GM21423 (cell line): ENCODE results near the gene GABRG3.

Experiments
- ATAC-seq: cut with Tn5 transposase; IDR thresholded peaks from one replicate; pipeline ENCODE4 v1.9.1; 2021; ENCODE audit warnings: mild to moderate bottlenecking, moderate library complexity; ENCODE audit not compliant: unreplicated experiment

Gene GABRG3

DNA sequence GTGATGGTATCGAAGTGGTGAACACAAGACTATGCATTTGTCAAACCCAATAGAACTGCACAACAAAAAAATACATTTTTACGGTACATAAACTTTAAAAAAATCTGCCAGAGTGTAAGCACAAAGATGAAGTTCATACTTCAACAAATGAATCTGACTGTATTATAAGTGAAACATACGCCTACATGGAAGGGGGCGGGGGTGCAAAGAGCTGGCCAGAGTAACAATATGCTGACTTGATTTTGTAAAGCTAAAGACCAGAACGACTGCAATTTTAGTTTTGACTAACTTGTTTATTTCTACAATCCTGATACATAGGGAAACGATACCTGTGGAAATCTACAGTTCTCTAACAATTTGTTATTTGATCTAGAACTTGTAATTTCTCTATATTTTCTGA, 426.0 kb downstream of the GABRG3 start:
- no peak for ATAC-seq

DNA sequence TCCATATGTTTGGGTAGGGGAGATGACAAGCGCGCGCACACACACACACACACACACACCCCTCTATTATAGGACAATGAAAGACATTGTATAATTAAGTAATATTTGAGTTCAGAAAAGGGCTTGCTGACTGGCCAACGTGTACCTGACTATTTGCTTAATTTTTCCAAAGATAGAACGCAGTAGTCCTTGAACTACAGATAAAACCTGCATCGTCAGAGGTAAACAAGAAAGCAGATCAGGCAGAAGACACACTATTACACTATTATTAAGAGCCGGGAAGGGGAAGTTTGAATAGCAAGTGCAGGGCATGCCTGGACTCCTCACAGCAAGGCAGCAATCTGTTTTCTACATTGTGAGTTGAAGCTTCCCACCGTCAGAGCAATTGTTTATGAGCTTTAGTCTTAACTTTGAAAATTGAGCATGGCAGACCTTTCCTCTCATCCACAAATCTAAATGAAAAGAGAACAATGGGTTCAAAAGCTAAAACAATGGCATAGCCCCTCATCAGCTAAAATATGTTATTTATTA, 427.7 kb downstream of the GABRG3 start:
- ATAC-seq: no peak

DNA sequence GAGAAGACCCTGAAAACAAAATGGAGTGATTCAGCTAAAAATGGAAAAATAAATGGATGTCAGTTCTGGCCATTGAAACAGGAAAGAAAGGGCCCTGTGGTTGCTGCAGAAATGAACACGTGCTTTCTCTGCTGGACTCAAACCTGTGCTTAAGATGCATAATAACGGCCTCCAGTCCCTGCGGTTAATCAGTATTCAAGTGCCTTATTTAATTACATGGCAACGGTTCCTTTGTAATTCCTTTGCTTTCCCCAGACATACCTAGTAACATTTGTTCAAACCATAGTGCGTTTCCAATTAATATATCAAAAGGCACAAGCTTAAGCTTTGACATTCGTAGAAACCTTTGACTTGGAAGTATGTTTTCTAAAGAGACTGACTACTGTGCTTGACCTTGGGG, 428.3 kb downstream of the GABRG3 start:
- no peak for ATAC-seq

DNA sequence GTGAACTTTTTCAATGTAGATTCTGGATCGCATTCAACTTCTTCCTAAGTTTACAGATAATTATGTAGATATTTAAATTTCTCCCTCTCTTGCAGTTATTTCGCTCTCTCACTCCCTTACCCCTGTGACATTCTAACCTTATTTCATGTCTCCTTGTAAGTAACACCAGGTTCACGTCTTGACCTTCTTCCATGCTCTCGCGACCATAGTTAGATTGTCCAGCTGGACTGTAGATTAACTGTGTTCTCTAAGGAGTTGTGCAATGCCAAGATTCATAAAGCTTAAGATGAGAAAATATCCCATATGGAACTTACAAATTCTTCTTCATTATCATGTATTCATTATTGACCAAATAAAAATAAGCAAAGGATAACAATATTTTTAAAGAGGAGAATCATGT, 430.5 kb downstream of the GABRG3 start:
- no peak for ATAC-seq

DNA sequence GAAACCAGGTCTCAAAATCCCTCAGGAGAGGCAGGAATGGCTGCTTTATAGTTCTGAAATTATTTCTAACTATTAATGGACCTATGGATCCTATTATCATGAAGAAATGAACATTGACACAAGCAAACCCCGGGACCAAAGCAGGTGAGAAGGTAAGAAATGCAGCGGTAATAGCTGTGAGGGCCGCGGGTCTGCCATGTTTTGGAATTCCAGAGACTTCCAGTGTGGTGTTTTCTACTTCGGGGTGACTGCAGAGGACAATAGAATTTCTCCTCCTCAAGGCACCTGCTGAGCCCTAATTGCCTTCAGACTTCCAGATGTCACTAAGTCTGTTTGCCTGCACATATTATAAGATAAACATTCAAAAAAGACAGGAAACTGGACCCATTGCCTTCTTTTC, 437.4 kb downstream of the GABRG3 start:
- ATAC-seq: no peak

DNA sequence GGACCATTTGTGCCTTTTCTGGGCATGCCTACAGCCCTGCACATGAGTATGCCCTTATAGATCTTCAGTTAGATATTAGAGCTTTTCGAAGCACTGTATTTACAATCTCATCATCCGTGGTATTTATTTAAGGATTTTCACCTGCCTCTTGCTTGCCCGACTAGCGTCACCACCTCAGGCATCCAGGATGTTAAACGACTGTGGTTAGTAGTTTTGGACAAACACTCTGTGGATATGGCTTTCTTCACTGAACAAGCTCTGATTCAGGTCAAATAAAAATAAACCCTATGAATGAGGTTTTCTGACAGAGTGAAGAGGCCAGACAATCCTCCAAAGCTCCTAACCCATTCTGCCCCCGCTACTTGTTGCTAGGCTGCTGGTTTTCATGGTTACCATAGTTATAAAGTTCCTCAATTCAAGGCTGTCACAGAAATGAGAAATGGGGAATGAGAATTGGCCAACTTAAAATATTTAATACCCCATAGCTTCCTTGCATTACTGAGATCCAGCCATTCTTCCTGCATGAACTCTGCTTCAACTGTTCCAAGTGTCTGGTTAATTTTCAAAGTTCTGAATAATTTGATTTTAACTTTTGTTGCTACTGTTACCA, 440.1 kb downstream of the GABRG3 start:
- ATAC-seq: no peak

DNA sequence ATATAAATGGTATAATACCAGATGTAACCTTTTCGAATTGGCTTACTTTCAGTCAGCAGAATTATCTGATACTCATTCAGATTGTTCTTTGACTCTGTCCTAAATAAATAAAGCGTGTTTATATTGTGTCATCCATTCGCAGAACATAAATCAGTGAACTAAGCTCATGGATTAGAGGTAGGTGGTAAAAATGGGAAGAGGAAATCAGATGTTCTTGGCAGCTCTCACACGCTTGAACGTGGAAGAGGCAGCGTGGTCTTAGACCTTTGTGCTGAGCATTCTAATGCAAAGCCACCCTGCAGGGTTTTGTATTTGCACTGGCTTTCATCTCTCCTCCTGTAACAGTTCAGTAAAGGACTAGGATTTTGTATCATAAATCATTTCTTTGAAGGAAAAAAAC, 441.4 kb downstream of the GABRG3 start:
- ATAC-seq: no peak

DNA sequence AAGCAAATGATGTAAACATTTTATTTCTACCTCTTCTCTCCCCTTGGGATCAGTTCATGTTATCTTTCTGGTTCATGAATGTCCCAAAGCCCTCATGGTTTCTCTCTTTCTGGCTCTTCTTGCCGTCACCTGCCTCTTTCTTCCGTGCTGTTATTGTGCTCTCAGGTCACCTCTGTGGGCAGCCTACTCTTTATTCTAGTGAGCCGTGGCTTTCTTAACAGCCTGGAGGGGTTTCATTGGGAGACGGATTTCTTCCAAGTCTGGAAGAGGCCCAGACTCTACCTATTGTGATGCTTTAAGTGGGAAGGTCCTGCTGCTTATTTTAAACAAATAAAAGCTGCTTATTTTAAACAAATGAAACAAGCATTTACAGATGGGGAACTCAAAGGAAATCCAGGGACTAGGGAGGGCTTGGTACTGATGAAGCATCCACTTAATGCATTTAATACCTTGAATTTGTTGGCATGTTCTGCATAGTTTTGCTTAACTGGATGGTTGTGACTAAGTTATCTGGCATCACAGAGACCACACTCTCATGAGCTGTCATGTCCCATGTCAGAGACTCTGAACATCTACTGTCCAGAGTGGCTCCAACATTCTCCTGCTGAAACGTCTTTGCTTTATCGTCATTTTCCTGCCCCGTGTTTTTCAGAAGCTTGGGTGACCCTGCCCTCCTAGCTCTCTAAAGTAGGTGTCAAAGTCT, 443.3 kb downstream of the GABRG3 start:
- ATAC-seq: no peak

DNA sequence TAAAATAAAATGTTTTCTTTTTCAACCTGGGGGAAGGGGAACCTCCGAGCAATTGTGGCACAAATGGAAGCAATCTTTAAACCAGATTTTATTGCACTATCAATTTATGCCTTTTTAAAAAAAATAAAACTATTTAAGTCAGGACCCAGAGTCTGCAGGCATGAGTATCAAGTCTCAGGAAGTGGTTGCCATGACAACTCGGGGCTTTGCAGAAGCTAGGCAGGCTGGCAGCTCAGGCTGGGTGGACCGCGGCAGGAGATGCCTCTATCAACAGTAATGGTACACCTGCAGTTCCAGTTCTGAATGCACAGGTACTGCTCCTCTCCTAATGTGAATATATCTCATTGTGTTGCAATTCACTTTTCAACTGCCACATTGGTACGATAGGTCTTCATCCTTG, 447.7 kb downstream of the GABRG3 start:
- no peak for ATAC-seq

DNA sequence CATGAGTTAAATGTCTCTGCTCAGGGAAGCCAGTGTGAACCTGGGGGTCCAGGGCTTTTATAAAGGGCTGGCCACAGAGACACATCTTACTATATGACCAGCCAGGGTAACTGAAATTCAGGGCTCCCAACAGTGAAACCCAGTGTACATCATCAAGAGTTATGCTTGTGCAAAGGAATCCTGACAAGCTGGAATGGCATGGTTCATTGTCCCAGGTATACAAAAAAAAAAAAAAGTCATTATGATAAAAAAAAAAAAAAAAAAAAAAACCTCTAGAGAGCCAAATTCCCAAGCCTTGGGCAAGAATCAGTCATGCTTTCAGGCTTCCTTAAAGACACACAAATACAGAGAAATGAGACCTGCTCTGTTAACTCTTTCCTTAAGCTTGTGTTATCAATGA, 452.0 kb downstream of the GABRG3 start:
- no peak for ATAC-seq

DNA sequence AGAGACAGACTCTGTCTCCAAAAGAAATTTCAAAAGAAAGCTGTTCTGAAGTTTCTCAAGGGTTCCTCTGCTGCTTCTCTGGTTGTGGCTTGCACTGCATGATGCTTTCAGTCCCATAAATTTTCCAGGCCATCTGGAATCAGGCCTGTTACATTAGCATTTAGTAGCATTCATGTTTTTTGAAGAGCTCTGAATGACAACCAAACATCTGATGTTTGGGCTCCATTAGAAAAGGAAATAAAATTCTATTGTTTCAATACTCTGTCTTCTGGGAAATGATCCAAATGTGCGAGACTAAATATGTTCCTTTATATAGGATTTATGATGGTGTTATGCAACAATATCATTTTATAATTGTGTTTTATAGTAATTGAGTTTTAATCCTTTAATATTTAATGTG, 455.8 kb downstream of the GABRG3 start:
- no peak for ATAC-seq

DNA sequence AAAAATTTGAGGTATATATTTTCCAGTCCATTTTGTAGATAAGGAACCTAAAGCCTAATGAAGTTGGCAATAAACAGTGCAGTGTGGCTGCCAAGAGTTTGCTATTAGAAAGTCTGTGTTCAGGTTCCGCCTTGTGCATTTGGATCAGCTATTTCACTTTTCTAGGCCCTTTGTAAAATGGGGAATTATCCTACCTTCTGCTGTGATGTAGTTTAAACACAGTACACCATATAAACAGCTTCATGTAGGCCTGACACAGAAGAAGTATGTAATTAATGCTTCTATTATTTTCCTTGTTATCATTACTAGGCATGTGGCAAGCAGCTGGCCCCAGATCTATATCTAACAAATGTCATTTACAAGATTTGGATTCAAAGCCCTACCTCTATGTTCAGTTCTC, 456.3 kb downstream of the GABRG3 start:
- no peak for ATAC-seq

DNA sequence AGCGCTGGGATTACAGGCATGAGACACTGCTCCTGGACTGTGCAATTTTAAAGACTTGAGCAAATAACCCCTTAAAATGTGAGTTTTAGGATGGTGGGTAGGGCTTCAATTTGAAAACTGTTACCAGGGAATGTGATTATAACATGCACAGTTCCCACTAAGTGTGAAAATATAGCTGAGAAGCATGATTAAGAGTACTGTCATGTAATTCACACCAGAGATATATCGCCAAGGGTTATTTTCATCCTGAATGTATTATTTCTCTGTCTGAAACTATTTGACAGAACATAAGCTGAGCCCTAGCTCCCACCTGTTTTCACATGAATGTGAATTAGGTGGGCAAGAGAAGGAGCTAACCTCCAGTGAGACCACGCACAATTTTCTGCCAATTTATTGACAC, 457.2 kb downstream of the GABRG3 start:
- ATAC-seq: no peak

DNA sequence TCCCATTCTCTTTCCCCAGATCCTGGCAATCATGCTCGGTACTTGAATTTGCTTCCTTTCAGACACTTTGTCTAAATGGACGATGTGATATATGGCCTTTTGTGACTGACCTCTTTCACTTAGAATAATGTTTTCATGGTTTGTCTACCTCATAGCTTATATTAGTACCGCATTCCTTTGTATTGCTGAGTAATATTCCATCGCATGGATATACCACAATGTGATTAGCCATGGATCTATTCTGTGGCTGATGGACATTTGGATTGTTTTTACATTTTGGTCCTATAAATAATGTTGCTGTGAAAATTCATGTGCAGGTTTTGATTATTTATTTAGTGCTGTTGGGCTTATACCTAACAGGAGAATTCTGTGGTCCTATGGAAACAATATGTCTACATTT, 458.6 kb downstream of the GABRG3 start:
- ATAC-seq: no peak

DNA sequence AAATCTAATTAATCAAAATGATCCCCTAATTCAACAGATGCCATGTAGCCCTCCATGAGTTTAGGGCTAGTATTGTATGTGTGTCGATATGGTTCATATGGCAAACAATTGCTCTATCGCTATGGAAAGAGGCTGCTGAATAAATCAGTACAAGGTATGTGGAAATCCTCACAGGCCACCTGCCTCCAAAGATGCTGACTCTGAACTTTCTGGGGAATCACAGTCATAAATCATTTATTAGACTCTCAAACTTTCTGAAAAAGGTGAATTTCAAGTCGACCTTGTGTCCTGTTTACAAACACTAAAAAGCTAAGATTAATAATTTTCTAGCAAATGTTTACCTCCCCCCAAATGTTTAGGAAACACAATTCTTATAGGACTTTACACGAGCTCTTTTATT, 462.6 kb downstream of the GABRG3 start:
- no peak for ATAC-seq

DNA sequence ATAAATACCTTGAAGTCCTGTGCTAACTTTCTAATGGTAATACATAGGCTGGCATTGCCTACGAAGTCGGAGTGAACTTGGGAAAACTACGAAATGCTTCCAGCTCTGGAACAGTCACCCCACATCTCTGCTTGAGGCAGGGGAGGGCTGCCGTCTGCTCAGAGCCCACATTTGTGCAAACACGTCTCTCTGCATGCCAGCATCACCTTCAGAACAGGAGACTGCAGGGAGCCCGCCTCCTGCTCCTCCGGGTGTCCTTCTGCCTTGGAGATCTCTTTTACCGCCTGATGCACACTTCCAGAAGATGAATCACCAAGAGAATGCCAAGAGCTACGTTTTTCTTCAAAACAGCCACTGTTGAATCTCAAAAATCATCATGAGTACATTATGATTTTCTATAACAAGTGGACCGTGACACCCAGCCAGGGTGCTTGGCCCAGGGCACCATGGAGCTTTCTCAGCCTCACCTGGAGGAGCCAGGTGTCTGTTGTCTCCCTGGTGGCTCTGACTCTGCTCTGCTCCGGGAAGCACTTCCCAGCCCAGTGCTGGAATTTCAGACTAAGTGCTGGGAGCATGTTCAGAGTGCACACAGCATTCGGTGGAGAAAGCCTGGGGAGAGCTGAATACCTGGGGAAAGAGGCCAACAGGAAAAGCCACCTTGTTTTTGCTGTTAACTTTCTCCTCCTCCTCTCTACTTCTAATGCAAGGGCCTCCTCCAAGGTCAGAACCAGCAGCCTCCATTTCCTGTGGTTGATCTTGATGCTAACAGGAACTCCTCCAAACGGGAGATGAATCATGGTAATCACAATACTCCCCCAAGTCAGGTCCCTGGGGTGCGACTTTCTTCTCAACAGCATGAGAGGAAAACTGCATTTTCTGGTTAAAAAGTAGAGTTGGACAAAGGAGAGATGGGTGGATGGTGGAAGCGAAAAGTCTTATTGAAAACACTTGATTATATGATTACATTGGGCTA, 467.7 kb downstream of the GABRG3 start:
- ATAC-seq: no peak

DNA sequence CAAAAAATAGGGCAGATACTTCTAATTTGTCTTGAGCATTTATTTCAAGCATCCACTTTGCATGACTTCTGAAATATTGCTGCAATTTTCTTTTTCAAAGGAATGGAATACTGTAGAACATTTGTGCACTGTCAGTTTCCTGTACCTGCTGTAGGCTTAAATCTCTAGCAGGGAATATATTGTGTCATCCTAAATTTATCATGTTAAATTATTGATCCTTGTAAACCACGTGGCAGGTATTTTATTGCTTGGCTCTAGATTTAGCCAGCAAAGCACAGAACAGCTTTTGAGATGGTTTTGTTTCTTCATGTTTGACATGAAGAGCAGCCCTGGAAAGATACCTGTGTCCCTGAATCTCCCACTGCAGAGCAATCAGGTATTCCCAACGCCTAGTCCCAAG, 470.1 kb downstream of the GABRG3 start:
- ATAC-seq: no peak

DNA sequence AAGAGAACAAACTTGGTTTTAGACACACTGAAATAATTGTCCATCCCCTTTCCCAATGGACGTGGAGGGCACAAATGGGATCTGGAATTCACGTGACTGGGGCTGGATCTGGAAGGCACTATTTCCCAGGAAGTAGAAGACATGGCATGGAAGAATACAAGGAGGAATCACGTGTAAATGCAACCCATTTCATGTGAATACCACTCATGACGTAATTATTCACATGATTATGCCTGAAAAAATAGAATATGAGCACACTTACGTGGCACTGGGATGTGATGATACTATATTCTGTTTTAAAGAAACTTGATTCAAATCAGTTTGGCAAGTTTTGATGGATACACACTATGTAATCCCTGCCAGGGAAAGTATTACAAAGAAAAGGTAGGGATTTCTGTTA, 477.3 kb downstream of the GABRG3 start:
- no peak for ATAC-seq

DNA sequence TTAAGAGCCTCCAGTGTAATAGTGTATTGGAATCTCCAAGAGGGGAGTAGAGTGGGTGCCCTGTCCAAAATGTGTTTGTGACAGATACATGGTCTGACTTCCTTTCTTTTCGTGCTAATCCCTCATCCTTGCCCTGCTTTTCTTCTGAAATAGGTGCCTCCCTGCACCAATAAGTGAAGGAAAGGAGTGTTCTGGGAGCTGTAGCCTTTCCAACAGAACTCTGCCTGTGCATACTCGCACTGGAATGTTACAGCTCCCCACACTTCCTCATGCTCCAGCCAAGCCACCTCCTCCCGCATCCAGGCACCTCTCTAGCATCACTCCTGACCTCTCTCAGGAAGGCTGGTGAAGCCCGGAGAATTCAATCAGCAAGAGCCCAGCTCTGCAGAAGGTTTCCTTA, 478.0 kb downstream of the GABRG3 start:
- ATAC-seq: no peak

DNA sequence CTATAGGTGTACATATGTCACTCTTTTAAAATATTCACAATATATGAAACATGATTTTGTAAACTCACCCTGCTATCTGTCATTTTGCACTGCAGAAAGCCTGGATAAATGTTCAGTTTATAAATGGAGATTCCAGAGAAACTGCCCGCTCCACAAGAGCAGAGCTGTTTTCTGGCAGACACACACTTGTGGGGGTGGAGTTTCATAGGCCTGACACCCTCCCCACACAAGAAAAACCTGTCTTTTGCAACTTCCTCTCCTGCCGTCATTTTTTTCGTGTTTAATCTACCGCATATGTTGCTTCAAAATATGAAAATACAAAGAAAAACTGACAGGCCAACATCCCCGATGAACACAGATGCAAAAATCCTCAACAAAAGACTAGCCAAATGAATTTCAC, 479.0 kb downstream of the GABRG3 start:
- no peak for ATAC-seq

DNA sequence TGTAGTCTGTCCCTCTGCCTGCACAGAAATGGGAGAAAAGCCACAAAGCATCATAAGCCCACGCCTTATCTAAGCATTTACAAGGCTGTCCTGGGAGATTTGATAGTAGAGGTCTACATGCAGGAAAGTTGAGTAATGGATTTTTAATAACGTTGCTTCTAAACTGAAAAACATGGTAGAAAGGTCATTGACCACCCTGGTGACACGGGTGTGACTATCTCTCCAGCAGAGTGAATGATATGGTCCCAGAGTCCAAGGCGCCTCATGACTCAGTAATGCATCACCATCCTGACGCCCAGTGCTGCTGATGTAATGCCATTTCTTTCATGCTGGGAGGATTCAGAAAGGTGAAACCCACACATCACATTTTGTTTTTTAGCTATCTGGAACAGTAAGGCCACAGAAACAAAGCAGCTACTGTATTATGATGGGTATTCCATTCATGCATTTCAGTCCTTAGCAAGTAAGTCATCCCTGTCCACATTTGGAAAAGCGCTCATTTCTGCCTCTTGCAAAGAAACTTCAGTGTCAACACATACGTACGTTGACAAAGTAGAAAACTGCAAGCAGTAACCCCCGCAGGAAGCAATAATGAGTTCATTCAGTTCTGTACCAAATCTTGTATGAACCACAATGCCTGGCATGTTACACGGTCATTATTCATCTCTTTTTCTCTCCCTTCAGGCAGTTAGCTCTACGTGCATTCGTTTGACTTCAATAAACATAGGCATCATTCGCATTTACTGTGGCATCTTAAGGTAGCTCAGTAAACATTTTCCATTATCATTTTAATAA, 483.5 kb downstream of the GABRG3 start:
- no peak for ATAC-seq
